GM12864 (cell line): ENCODE measurements around the gene NFIA.

Experiments used
- DNase-seq: peaks from one replicate; pipeline ENCODE4 v3.0.0-alpha.2; 2011; ENCODE audit warnings: low read depth
- H3K4me3 ChIP-seq: 2 replicates; pipeline ENCODE4 v1.5.1; 2011; ENCODE audit warnings: mild to moderate bottlenecking, low read depth, low read length, control low read depth
- CTCF ChIP-seq: IDR thresholded peaks from 2 replicates; pipeline ENCODE4 v1.5.1; 2011; ENCODE audit warnings: low read depth, mild to moderate bottlenecking, moderate library complexity, low read length, control low read depth, inconsistent platforms; ENCODE audit errors: missing control alignments

The NFIA gene

GRCh38 chr1:61237147-61237546, 154.8 kb downstream of the NFIA start:
- no peak for DNase-seq
- no peak for TF ChIP-seq CTCF
- no peak overlapping the region for H3K4me3 ChIP-seq

GRCh38 chr1:61237659-61238358, 155.4 kb downstream of the NFIA start:
- H3K4me3 ChIP-seq, result no peak overlapping the region
- DNase-seq, result no peak
- no peak for TF ChIP-seq CTCF

GRCh38 chr1:61238359-61238665, 156.0 kb downstream of the NFIA start:
- no peak for TF ChIP-seq CTCF
- no peak overlapping the region for H3K4me3 ChIP-seq
- DNase-seq, result no peak

GRCh38 chr1:61240878-61241277, 158.5 kb downstream of the NFIA start:
- no peak for DNase-seq
- no peak for TF ChIP-seq CTCF
- no peak overlapping the region for H3K4me3 ChIP-seq

- H3K4me3 ChIP-seq, result no peak overlapping the region
- no peak for TF ChIP-seq CTCF
- no peak for DNase-seq
Measured at GRCh38 chr1:61241411-61241838, 159.1 kb downstream of the NFIA start.

GRCh38 chr1:61241973-61242381, 159.6 kb downstream of the NFIA start:
- no peak overlapping the region for H3K4me3 ChIP-seq
- TF ChIP-seq CTCF, result no peak
- DNase-seq, result no peak

GRCh38 chr1:61244114-61244513, 161.8 kb downstream of the NFIA start:
- no peak overlapping the region for H3K4me3 ChIP-seq
- no peak for DNase-seq
- no peak for TF ChIP-seq CTCF
